ENCODE measurements around the gene BRAP.
A peak's percentile ranks its signal among the peaks of the same experiment; 100 is the strongest.
"Not testable (repeated sequence)": the region's sequence is repeated elsewhere in the genome, so short reads cannot be mapped to it uniquely, and the experiment has no call there.

BRAP gene

DNA sequence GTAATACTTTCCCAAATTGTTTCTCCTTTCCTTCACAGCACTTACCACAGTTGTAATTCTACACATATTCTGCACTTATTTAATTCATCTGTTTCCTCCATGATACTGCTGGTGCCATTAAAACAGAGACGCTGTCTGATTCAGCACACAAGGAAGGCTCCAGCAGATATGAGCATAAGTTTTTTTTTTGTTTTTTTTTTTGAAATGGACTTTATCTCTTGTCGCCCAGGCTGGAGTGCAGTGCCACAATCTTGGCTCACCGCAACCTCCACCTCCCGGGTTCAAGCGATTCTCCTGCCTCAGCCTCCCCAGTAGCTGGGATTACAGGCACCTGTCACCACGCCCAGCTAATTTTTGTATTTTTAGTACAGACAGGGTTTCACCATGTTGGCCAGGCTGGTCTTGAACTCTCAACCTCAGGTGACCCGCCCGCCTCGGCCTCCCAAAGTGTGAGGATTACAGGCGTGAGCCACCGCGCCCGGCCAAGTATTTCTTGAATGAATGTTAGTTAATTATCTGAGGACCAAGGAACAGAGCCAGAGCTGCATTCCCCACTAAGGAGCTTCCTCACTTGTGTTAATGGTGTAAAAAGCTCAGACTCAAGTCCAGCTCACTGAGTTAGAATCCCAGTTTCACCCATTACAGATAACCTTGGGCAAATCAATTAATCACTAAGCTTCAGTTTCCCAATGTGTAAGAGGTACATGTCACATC lies 1.1 kb downstream of the BRAP start:
- H3K4me1 ChIP-seq (ENCODE audit: control insufficient read depth in 5 of 5, insufficient read depth in 5 of 5, low read length in 5 of 5) = peaks cover 12 to 32% (median 29%) of the 10 kb centered on the region in 5 donors
- H3K9ac ChIP-seq (ENCODE audit: low read length in 5 of 5) = peak overlapping the region; percentile 93 to 100 (median 95)
- peak overlapping the region; percentile 89 for H3K27ac ChIP-seq (ENCODE audit: low read depth, low read length)
- H3K36me3 ChIP-seq (ENCODE audit: control insufficient read depth in 5 of 5, insufficient read depth in 5 of 5, low read length in 5 of 5) = peaks cover 14 to 32% (median 25%) of the 10 kb centered on the region in 5 donors
- not testable (repeated sequence) for H3K9me3 ChIP-seq (ENCODE audit: control insufficient read depth in 5 of 5, low read length in 5 of 5); H3K27me3 ChIP-seq (ENCODE audit: control insufficient read depth in 5 of 5, insufficient read depth in 4 of 5, low read length in 5 of 5)
- H3K4me3 ChIP-seq (ENCODE audit: low read depth in 1 of 5, low read length in 5 of 5) = peak overlapping the region; percentile 81 to 99 (median 93)

DNA sequence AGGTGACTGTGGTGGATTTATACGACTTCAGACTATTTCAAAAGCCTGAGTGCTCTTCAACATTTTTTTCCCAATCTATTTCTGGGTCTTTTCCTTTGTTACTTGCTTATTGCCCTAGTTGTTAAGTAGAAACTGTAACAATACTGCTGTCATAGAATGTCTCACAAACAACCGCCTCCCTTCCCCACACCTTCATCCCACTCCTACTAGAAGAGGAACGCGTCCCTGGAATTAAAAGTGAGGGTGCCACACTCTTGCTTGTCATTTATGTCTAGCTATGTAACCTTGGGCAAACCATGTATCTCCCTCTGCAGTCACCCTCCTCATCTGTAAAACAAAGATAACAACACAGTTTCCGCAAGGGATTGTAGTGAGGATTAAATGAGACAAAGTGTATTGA lies 8.6 kb downstream of the BRAP start:
- peaks cover 0 to 7% (median 6%) of the 10 kb centered on the region in 5 donors for H3K4me1 ChIP-seq (ENCODE audit: control insufficient read depth in 5 of 5, insufficient read depth in 5 of 5, low read length in 5 of 5)
- no peak overlapping the region for H3K4me3 ChIP-seq (ENCODE audit: low read depth in 1 of 5, low read length in 5 of 5)
- H3K27ac ChIP-seq (ENCODE audit: low read depth, low read length) = no peak overlapping the region
- H3K9ac ChIP-seq (ENCODE audit: low read length in 5 of 5) = no peak overlapping the region
- no peaks in the 10 kb centered on the region for H3K27me3 ChIP-seq (ENCODE audit: control insufficient read depth in 5 of 5, insufficient read depth in 4 of 5, low read length in 5 of 5)
- peaks cover 31 to 73% (median 69%) of the 10 kb centered on the region in 5 donors for H3K36me3 ChIP-seq (ENCODE audit: control insufficient read depth in 5 of 5, insufficient read depth in 5 of 5, low read length in 5 of 5)
- no peaks in the 10 kb centered on the region for H3K9me3 ChIP-seq (ENCODE audit: control insufficient read depth in 5 of 5, low read length in 5 of 5)

DNA sequence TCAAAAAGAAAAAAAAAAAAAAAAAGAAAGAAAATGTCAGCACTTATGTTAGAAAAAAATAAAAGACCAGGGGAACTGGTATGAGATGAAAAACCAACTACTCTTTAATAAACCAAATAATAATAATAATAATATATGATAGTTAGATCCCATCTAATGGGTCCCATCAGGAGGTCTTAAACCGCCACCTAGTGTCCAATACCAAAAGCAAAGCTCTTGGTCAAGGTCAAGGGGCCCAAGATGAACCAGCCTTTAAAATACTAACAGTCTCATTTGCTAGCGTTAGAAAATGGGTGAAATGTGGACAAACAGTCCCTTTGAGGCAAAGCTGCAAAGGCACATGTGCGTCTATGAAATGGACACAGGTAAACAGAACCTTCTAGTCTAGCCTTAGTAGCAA lies 12.3 kb downstream of the BRAP start:
- H3K9ac ChIP-seq (ENCODE audit: low read length in 5 of 5) = no peak overlapping the region
- H3K27ac ChIP-seq (ENCODE audit: low read depth, low read length) = no peak overlapping the region
- peaks cover 17 to 78% (median 56%) of the 10 kb centered on the region in 5 donors for H3K36me3 ChIP-seq (ENCODE audit: control insufficient read depth in 5 of 5, insufficient read depth in 5 of 5, low read length in 5 of 5)
- H3K4me3 ChIP-seq (ENCODE audit: low read depth in 1 of 5, low read length in 5 of 5) = no peak overlapping the region
- H3K4me1 ChIP-seq (ENCODE audit: control insufficient read depth in 5 of 5, insufficient read depth in 5 of 5, low read length in 5 of 5) = peaks cover 0 to 11% (median 6%) of the 10 kb centered on the region in 5 donors
- H3K27me3 ChIP-seq (ENCODE audit: control insufficient read depth in 5 of 5, insufficient read depth in 4 of 5, low read length in 5 of 5) = no peaks in the 10 kb centered on the region
- H3K9me3 ChIP-seq (ENCODE audit: control insufficient read depth in 5 of 5, low read length in 5 of 5) = no peaks in the 10 kb centered on the region

DNA sequence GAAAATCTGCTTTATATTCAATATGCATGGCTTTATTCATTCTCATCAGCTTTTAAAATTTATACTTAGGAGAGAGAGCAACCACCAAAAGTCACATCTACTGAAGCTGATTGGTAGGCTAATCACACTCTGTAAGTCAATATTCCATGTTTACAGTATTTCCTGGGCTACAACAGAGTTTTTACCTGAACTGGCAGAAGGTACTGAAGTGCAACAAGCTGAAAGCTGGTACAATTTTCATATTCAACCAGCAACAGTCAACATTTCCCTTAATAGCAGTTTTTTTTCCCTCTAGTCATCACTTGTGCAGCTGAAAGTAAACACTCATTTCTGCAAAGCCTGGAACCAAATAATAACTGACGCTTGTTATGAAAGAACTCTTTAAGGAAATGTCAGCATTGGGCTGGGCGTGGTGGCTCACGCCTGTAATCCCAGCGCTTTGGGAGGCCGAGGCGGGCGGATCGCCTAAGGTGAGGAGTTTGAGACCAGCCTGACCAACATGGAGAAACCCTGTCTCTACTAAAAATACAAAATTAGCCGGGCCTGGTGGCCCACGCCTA lies 12.9 kb downstream of the BRAP start:
- Histone ChIP-seq H3K27ac (ENCODE audit: low read depth, low read length) (no peak overlapping the region), H3K9ac (ENCODE audit: low read length in 5 of 5) (no peak overlapping the region), H3K36me3 (ENCODE audit: control insufficient read depth in 5 of 5, insufficient read depth in 5 of 5, low read length in 5 of 5) (peaks cover 17 to 79% (median 52%) of the 10 kb centered on the region in 5 donors)

DNA sequence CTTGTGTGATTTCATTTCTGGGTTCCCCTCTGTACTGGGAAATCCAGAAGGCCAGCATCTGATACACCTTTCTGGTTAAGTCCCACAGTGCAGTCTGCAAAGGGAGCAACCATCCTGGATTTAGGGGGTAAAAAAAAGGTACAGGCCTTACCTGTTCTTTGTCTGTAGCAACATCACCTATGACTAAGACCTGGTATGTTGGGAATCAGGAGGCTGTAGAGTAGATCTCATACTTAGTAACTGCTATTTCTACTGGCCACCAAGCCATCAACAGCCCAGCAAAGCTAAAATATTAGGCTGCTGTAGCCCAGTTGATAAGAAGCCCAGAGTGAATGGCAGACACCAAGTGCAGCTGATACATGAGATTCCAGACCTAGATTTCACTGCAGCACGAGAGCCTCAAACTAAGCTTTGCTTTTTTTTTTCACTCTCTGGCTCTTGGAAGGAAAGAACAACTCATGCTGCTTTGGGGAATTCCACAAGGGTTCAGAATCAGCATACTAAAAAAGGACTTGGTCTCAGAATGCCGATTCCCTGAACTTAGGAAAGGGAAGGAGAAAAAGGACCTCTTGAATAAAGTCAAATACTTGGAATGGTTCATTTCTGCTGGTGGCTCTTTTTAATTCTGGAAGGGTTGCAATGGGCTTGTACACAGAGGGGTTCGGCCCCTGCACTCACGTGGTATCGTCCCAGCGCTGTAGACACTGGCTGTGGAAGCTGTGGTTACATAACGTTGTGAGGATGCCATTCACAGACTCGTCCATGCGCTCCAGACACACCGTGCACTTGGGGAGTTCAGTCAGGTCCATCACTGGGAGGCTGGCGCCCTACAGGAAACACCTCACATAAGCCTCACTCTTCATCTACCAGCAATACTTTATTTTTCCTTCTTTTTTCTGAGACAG lies 20.5 kb downstream of the BRAP start:
- Histone ChIP-seq H3K9me3 (ENCODE audit: control insufficient read depth in 5 of 5, low read length in 5 of 5) (no peaks in the 10 kb centered on the region), H3K27me3 (ENCODE audit: control insufficient read depth in 5 of 5, insufficient read depth in 4 of 5, low read length in 5 of 5) (no peaks in the 10 kb centered on the region), H3K27ac (ENCODE audit: low read depth, low read length) (no peak overlapping the region), H3K9ac (ENCODE audit: low read length in 5 of 5) (no peak overlapping the region), H3K4me1 (ENCODE audit: control insufficient read depth in 5 of 5, insufficient read depth in 5 of 5, low read length in 5 of 5) (peaks cover 0 to 2% (median 0%) of the 10 kb centered on the region in 5 donors), H3K4me3 (ENCODE audit: low read depth in 1 of 5, low read length in 5 of 5) (no peak overlapping the region), H3K36me3 (ENCODE audit: control insufficient read depth in 5 of 5, insufficient read depth in 5 of 5, low read length in 5 of 5) (peaks cover 4 to 77% (median 48%) of the 10 kb centered on the region in 5 donors)

More for the DNA sequence above, 12.9 kb downstream of the BRAP start:
- no peaks in the 10 kb centered on the region for H3K27me3 ChIP-seq (ENCODE audit: control insufficient read depth in 5 of 5, insufficient read depth in 4 of 5, low read length in 5 of 5)
- H3K4me1 ChIP-seq (ENCODE audit: control insufficient read depth in 5 of 5, insufficient read depth in 5 of 5, low read length in 5 of 5) = peaks cover 0 to 11% (median 6%) of the 10 kb centered on the region in 5 donors
- H3K4me3 ChIP-seq (ENCODE audit: low read depth in 1 of 5, low read length in 5 of 5) = no peak overlapping the region
- no peaks in the 10 kb centered on the region for H3K9me3 ChIP-seq (ENCODE audit: control insufficient read depth in 5 of 5, low read length in 5 of 5)

DNA sequence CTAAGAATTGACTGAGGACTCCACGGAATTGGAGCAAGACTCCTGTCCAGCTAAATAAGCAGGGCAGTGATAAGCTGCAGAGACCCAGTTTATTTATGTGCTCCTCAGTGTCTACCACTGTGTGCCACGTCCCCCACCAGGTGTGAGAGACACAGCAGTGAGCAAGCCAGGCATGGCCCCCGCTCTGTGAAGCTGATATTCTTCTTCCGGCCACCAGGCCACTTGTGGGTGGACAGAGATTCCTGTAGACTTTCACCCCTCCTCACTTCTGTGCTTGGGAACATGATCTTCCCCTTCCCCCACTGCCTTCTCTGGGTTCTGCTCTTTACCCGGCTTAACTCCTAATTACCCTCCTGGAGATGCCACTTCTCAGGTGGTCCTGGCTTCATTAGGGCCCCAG lies 21.3 kb downstream of the BRAP start:
- Histone ChIP-seq H3K9me3 (ENCODE audit: control insufficient read depth in 5 of 5, low read length in 5 of 5) (no peaks in the 10 kb centered on the region), H3K4me1 (ENCODE audit: control insufficient read depth in 5 of 5, insufficient read depth in 5 of 5, low read length in 5 of 5) (no peaks in the 10 kb centered on the region), H3K36me3 (ENCODE audit: control insufficient read depth in 5 of 5, insufficient read depth in 5 of 5, low read length in 5 of 5) (peaks cover 4 to 72% (median 50%) of the 10 kb centered on the region in 5 donors), H3K27ac (ENCODE audit: low read depth, low read length) (no peak overlapping the region), H3K27me3 (ENCODE audit: control insufficient read depth in 5 of 5, insufficient read depth in 4 of 5, low read length in 5 of 5) (no peaks in the 10 kb centered on the region), H3K4me3 (ENCODE audit: low read depth in 1 of 5, low read length in 5 of 5) (no peak overlapping the region), H3K9ac (ENCODE audit: low read length in 5 of 5) (no peak overlapping the region)

DNA sequence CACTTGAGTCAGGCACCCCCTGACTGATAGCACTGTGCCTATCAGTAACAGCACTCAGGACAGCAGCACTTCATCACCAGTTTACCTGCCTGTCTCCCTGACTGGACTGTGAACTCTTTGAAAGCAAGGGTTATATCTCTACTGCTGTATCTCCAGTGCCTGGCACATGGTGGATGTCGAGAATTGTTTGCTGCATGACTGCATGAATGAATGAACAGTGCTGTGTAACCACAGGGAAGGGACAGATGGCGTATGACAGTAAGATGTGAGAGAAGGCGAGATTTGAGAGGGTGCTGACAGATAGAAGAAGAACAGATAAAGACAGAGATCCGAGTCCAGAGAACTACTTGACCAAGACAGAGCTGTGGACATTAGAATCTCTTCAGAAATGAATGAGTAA lies 29.7 kb downstream of the BRAP start:
- H3K36me3 ChIP-seq (ENCODE audit: control insufficient read depth in 5 of 5, insufficient read depth in 5 of 5, low read length in 5 of 5) = peaks cover 19 to 79% (median 63%) of the 10 kb centered on the region in 5 donors
- H3K4me1 ChIP-seq (ENCODE audit: control insufficient read depth in 5 of 5, insufficient read depth in 5 of 5, low read length in 5 of 5) = no peaks in the 10 kb centered on the region
- no peak overlapping the region for H3K9ac ChIP-seq (ENCODE audit: low read length in 5 of 5)
- no peak overlapping the region for H3K4me3 ChIP-seq (ENCODE audit: low read depth in 1 of 5, low read length in 5 of 5)
- H3K27ac ChIP-seq (ENCODE audit: low read depth, low read length) = no peak overlapping the region
- H3K9me3 ChIP-seq (ENCODE audit: control insufficient read depth in 5 of 5, low read length in 5 of 5) = no peaks in the 10 kb centered on the region
- no peaks in the 10 kb centered on the region for H3K27me3 ChIP-seq (ENCODE audit: control insufficient read depth in 5 of 5, insufficient read depth in 4 of 5, low read length in 5 of 5)

DNA sequence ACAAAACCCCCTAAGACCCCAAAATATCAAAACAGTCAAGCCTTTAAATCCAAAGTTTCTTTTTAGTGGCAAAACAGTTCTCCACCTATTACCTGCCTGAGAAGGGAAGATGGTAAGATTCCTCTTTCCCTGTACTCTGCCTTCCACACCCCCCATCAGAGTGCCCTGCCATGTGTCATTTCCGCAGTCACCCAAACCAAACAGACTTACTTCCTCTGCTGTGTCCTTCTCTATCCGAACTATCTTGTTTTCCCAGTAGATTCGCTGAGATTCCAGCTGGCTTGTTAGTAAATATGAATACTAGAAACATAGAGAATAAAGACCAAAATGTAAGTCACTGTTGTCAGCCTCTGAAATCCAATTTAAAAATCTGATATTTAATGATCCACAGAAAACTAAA lies 30.4 kb downstream of the BRAP start:
- H3K4me1 ChIP-seq (ENCODE audit: control insufficient read depth in 5 of 5, insufficient read depth in 5 of 5, low read length in 5 of 5) = no peaks in the 10 kb centered on the region
- H3K9me3 ChIP-seq (ENCODE audit: control insufficient read depth in 5 of 5, low read length in 5 of 5) = no peaks in the 10 kb centered on the region
- no peak overlapping the region for H3K27ac ChIP-seq (ENCODE audit: low read depth, low read length)
- no peak overlapping the region for H3K9ac ChIP-seq (ENCODE audit: low read length in 5 of 5)
- no peaks in the 10 kb centered on the region for H3K27me3 ChIP-seq (ENCODE audit: control insufficient read depth in 5 of 5, insufficient read depth in 4 of 5, low read length in 5 of 5)
- peaks cover 19 to 84% (median 61%) of the 10 kb centered on the region in 5 donors for H3K36me3 ChIP-seq (ENCODE audit: control insufficient read depth in 5 of 5, insufficient read depth in 5 of 5, low read length in 5 of 5)
- H3K4me3 ChIP-seq (ENCODE audit: low read depth in 1 of 5, low read length in 5 of 5) = no peak overlapping the region

DNA sequence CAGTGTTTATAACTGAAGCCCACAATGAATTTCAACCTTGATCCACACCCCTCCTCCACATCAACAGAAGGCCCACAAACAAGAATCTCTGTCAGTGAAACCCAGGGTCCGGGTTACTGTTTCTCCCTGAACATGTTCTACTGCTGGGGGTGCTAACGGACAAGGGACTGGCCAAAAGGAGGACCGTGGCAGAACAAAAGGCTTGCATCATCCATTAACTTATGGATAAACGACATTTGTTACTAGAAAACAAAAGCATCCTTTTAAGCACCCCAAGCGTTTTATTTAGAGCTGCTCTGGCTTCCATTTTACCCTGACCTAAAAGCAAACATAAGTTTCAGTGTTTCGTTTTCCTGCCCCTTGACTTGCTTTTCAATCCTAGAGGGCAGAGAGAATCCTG lies 32.2 kb downstream of the BRAP start:
- Histone ChIP-seq H3K27ac (ENCODE audit: low read depth, low read length) (no peak overlapping the region), H3K4me3 (ENCODE audit: low read depth in 1 of 5, low read length in 5 of 5) (no peak overlapping the region), H3K4me1 (ENCODE audit: control insufficient read depth in 5 of 5, insufficient read depth in 5 of 5, low read length in 5 of 5) (no peaks in the 10 kb centered on the region), H3K9me3 (ENCODE audit: control insufficient read depth in 5 of 5, low read length in 5 of 5) (no peaks in the 10 kb centered on the region), H3K27me3 (ENCODE audit: control insufficient read depth in 5 of 5, insufficient read depth in 4 of 5, low read length in 5 of 5) (no peaks in the 10 kb centered on the region), H3K9ac (ENCODE audit: low read length in 5 of 5) (no peak overlapping the region), H3K36me3 (ENCODE audit: control insufficient read depth in 5 of 5, insufficient read depth in 5 of 5, low read length in 5 of 5) (peaks cover 21 to 86% (median 60%) of the 10 kb centered on the region in 5 donors)

DNA sequence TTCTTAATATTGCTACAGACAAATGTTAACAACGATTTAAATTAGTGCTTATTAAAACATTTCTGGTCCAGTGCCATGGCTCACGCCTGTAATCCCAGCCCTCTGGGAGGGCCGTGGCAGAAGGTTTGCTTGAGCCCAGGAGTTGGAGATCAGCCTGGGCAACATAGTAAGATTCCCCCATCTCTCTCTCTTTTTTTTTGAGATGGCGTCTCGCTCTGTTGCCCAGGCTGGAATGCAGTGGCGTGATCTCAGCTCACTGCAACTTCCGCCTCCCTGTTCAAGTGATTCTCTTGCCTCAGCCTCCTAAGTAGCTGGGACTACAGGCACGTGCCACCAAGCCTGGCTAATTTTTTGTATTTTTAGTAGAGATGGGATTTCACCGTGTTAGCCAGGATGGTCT lies 33.2 kb downstream of the BRAP start:
- H3K27me3 ChIP-seq (ENCODE audit: control insufficient read depth in 5 of 5, insufficient read depth in 4 of 5, low read length in 5 of 5); H3K27ac ChIP-seq (ENCODE audit: low read depth, low read length); H3K9me3 ChIP-seq (ENCODE audit: control insufficient read depth in 5 of 5, low read length in 5 of 5); H3K4me1 ChIP-seq (ENCODE audit: control insufficient read depth in 5 of 5, insufficient read depth in 5 of 5, low read length in 5 of 5); H3K4me3 ChIP-seq (ENCODE audit: low read depth in 1 of 5, low read length in 5 of 5); H3K9ac ChIP-seq (ENCODE audit: low read length in 5 of 5): not testable (repeated sequence)
- H3K36me3 ChIP-seq (ENCODE audit: control insufficient read depth in 5 of 5, insufficient read depth in 5 of 5, low read length in 5 of 5) = peaks cover 20 to 79% (median 58%) of the 10 kb centered on the region in 5 donors
